NCI-H82 treated with DMSO at 0.1 percent for 48 hours (cell line): ENCODE measurements around the gene HNRNPA1.
"Not testable (repeated sequence)": the region's sequence is repeated elsewhere in the genome, so short reads cannot be mapped to it uniquely, and the experiment has no call there.

Source experiments
- DNase-seq: peaks from one replicate; lab custom pipeline; 2025; ENCODE audit not compliant: unreplicated experiment; lab: John Stamatoyannopoulos, UW

The HNRNPA1 gene

GRCh38 chr12:54280468-54281260 lies at the start of gene HNRNPA1:
Gene HNRNPA1, plus strand, starts transcription at chr12:54280726. Its CDS starts 82 bp downstream, at chr12:54280808.
- peak; percentile 99 for DNase-seq

GRCh38 chr12:54231269-54231668 lies 49.3 kb upstream of the HNRNPA1 start:
- DNase-seq: not testable (repeated sequence)

- DNase-seq: no peak
These were observed 47.7 kb upstream of the HNRNPA1 start for GRCh38 chr12:54232790-54233189.

- no peak for DNase-seq
These were observed 42.0 kb upstream of the HNRNPA1 start for GRCh38 chr12:54238531-54238930.

GRCh38 chr12:54239620-54240019 lies 40.9 kb upstream of the HNRNPA1 start:
- DNase-seq: peak; percentile 72

- no peak for DNase-seq
These were observed 40.4 kb upstream of the HNRNPA1 start for GRCh38 chr12:54240129-54240528.

- DNase-seq: no peak
These were observed 39.4 kb upstream of the HNRNPA1 start for GRCh38 chr12:54240971-54241588.

- DNase-seq: no peak
These were observed 34.4 kb upstream of the HNRNPA1 start for GRCh38 chr12:54246011-54246641.

GRCh38 chr12:54249489-54249888 lies 31.0 kb upstream of the HNRNPA1 start:
- no peak for DNase-seq

- DNase-seq: no peak
These were observed 28.8 kb upstream of the HNRNPA1 start for GRCh38 chr12:54251667-54252284.

- DNase-seq: no peak
These were observed 27.3 kb upstream of the HNRNPA1 start for GRCh38 chr12:54253240-54253639.

- DNase-seq: peak; percentile 49
These were observed 23.2 kb upstream of the HNRNPA1 start for GRCh38 chr12:54257332-54257731.

GRCh38 chr12:54258201-54258681 lies 22.3 kb upstream of the HNRNPA1 start:
- no peak for DNase-seq

- peak; percentile 100 for DNase-seq
These were observed 21.1 kb upstream of the HNRNPA1 start for GRCh38 chr12:54259194-54260011.

- DNase-seq: no peak
These were observed 18.6 kb upstream of the HNRNPA1 start for GRCh38 chr12:54261815-54262402.

GRCh38 chr12:54262403-54262925 lies 18.1 kb upstream of the HNRNPA1 start:
- DNase-seq: peak; percentile 90

GRCh38 chr12:54265364-54265812 lies 15.1 kb upstream of the HNRNPA1 start:
- DNase-seq: peak; percentile 85

GRCh38 chr12:54266852-54267251 lies 13.7 kb upstream of the HNRNPA1 start:
- no peak for DNase-seq

GRCh38 chr12:54270345-54270744 lies 10.2 kb upstream of the HNRNPA1 start:
- no peak for DNase-seq

- DNase-seq: no peak
These were observed 8.3 kb upstream of the HNRNPA1 start for GRCh38 chr12:54272214-54272613.
